HG03039 (cell line): Measurements from ENCODE around the gene DIS3.
"Not testable (repeated sequence)": the region's sequence is repeated elsewhere in the genome, so short reads cannot be mapped to it uniquely, and the experiment has no call there.

ENCODE experiments used
- ATAC-seq: cut with Tn5 transposase; IDR thresholded peaks from one replicate; pipeline ENCODE4 v1.9.1; 2021; ENCODE audit warnings: mild to moderate bottlenecking, moderate library complexity; ENCODE audit not compliant: unreplicated experiment

The DIS3 gene

GRCh38 chr13:72781451-72782439 lies at the start of gene DIS3, which contains the start of gene PIBF1:
Gene DIS3, minus strand, starts transcription at chr13:72781900. Its CDS starts 68 bp downstream, at chr13:72781832.
Gene PIBF1, plus strand, starts transcription at chr13:72782133. Its CDS starts 1,337 bp downstream, at chr13:72783470.
- peak; percentile 98 for ATAC-seq

- ATAC-seq = no peak
Observed at GRCh38 chr13:72823724-72824123, 42.0 kb upstream of the DIS3 start.

DNA sequence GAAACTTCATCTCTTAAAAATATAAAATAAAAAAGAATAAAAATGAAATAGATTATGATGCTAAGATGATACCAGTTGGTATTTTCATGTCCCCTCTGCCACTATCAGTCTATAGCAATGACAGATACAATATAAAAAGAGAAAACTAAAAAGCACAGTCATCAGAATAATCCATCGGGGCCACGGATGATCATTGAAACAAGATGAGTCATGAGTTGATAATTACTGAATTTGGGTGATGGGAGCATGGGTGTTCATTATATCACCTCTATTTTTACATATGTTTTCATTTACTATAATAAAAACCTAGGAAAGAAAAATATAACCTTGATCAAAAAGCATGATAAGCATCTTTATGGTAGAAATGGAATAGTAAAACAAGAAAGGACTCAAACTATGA lies 41.4 kb upstream of the DIS3 start:
- ATAC-seq = no peak

DNA sequence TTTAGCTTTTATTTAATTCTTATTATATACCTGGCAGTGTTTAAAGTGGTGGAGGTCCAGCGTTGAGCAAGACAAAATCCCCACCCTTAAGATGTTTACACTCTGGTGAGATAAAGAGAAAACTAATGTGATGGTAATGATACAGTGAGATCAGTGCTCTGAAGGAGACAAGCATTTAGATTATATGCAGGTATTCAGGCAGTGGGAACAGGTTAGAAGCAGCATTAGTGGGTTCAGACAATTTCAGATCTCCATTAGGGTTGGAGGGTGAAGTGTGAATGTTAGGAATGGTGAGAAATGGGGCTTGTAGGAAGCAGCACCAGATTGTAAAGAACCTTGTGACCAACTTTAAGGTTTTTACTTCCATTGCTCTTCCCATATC lies 39.2 kb upstream of the DIS3 start:
- no peak for ATAC-seq

GRCh38 chr13:72820156-72820897 lies 38.6 kb upstream of the DIS3 start:
- ATAC-seq = no peak

GRCh38 chr13:72808917-72809500 lies 27.3 kb upstream of the DIS3 start:
- no peak for ATAC-seq

DNA sequence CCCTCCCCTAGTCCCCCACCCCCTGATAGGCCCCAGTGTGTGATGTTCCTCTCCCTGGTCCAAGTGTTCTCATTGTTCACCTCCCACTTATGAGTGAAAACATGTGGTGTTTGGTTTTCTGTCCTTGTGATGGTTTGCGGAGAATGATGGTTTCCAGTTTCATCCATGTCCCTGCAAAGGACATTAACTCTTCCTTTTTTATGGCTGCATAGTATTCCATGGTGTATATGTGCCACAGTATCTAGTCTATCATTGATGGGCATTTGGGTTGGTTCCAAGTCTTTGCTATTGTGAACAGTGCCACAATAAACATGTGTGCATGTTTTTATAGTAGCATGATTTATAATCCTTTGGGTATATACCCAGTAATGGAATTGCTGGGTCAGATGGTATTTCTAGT lies 24.8 kb upstream of the DIS3 start:
- not testable (repeated sequence) for ATAC-seq

- ATAC-seq = no peak
Observed at GRCh38 chr13:72805676-72806346, 24.1 kb upstream of the DIS3 start.

- ATAC-seq = no peak
Observed at GRCh38 chr13:72804301-72804700, 22.6 kb upstream of the DIS3 start.

GRCh38 chr13:72798817-72799216 lies 17.1 kb upstream of the DIS3 start:
- ATAC-seq = no peak

DNA sequence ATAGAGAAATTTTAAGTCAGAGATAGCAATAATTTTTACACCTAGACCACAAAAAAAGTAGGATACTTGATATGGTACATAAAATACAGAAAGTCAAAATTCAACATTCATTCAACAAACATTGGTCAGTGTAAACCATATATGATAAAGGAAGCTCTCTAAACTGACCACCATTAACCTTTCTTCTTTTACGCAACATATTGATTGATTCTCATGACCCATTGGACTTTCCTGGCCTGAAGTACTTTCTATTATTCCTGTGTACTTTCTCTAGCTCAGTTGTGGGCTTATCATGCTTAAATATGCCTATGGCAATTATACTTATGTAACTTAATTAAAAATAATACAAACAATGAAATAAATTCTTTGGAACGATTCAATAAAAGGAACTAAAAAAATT lies 10.9 kb upstream of the DIS3 start:
- no peak for ATAC-seq

DNA sequence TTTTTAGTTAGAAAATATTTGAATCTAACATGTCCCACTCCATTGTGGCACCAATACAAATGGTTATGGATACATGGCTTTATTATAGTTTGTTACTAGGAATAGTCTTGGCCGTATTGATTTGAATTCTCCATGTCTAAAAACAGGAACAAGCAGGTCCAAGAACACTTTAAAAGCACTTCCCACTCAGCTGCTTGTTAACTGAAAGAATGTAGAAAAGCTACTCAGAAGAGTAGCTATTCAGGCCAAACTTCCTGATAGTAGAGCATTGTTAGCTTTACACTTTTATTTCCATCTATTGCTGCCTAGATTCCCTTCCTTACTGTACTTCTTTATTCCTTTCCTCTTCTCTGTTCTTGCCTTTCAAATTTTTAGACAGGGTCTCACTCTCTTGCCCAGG lies 7.1 kb upstream of the DIS3 start:
- no peak for ATAC-seq

GRCh38 chr13:72784679-72785078 lies 3.0 kb upstream of the DIS3 start:
- not testable (repeated sequence) for ATAC-seq

- ATAC-seq = no peak
Observed at GRCh38 chr13:72782717-72783116, 1.0 kb upstream of the DIS3 start.

DNA sequence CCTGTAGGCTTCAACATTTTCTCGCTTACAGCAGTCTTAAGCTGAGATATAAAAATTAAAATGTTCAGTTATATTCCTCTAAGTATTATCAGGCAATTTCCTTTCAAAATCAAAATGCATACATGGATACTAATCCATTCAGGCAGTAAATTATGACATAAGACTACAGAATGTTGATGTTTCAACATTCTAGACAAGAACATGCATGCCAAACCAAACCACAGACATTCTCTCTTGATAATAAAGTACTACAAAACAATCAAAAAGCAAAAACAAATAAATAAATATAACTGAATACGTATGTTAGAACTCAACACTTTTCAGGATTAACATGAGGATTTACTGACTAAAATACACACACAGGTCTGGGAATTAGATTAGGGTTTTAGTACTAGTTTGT lies 7.7 kb downstream of the DIS3 start:
- no peak for ATAC-seq

DNA sequence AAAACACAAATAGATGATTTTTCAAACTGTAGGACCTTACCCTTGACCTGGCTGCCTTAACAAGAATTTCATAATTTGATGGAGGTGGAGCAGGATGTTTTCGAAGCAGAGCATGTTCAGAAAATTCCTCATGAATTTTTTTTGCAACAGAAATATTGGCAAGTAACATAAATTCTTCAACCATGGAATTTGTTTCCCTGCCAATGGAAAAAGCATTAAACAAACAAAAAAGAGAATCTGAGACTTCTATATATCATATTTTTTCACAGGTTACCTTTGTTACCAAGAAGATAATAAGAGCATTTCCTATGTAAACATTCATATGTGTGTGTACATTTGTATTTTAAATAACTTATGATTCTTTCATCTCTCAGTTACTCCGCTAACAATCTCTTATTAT lies 18.3 kb downstream of the DIS3 start:
- no peak for ATAC-seq

GRCh38 chr13:72760189-72760588 lies 21.5 kb downstream of the DIS3 start:
- no peak for ATAC-seq

DNA sequence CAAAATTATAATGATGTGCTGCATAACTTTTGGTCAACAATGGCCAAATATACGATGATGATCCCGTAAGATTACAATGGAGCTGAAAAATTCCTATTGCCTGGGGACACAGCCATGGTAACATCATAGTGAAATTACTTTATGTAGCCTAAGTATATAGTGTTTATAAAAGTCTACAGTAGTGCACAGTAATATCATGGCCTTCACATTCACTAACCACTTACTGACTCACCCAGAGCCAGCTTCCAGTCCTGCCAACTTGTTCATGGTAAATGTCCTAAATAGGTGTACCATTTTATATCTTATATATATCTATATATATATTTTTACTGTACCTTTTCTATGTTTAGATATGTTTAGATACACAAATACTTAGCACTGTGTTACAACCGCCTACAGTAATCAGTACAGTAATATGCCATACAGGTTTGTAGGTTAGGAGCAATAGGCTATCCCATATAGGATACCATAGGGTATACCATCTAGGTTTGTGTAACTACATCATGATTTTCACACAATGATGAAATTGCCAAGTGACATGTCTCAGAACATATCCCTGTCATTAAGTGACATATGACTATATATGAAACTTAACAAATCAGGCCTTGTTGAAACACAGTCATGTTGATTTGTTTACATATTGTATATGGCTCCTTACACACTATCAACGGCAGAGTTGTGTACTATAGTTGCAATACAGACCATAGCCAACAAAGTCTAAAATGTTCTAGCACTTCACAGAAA lies 23.7 kb downstream of the DIS3 start:
- ATAC-seq = no peak

DNA sequence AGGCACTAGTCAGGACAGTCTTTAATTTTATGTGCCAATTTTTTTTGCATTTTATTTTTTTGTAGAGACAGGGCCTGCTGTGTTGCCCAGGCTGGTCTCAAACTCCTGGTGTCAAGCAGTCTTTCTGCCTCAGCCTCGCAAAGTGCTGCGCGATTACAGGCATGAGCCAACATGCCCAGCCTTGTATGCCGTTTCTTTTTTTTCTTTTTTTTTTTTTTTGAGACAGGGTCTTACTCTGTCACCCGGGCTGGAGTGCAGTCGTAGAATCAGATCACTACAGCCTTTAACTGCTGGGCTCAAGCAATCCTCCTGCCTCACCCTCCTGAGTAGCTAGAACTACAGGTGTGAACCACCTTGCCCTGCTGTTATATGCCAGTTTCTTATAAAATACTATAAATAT lies 27.6 kb downstream of the DIS3 start:
- ATAC-seq = no peak

DNA sequence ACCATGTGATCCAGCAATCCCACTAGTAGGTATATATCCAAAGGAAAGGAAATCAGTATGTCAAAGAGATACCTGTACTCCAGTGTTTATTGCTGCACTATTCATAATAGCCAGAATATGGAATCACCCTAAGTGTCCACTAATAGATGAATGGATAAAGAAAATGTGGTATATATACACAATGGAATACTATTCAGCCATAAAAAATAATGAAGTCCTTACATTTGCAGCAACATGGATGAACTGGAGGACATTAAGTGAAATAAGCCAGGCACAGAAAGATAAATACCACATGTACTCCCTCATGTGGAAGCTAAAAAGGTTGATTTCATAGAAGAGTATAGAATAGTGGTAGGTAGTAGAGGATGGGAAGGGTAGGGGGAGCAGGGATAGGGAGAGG lies 30.5 kb downstream of the DIS3 start:
- ATAC-seq = no peak
